NCI-H2227 (cell line): ENCODE data around the gene PLSCR3.

Experiments
- DNase-seq: peaks from one replicate; lab custom pipeline; 2025; ENCODE audit not compliant: unreplicated experiment; lab: John Stamatoyannopoulos, UW

The PLSCR3 gene

DNA sequence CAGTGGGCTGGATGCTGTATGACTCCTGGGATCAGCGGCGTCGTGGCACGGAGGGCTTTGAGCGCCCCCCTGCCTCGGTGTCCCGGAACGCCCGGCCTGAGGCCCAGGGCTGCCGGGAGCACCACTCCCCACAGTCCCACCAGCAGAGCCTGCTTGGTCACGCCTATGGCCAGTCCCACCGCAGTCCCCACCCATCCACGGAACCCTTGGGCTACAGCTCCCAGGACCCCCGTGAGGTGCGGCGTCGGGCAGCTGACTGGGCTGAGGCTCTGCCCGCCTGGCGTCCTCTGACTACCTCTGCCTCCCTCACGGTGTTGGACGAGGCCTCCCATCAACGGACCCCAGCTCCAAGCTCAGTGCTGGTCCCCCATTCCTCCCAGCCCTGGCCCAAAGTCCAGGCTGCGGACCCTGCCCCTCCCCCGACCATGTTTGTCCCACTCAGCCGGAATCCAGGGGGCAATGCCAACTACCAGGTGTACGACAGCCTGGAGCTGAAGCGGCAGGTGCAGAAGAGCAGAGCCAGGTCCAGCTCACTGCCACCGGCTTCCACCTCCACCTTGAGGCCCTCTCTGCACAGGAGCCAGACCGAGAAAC lies 32.7 kb upstream of the PLSCR3 start:
- no peak for DNase-seq

DNA sequence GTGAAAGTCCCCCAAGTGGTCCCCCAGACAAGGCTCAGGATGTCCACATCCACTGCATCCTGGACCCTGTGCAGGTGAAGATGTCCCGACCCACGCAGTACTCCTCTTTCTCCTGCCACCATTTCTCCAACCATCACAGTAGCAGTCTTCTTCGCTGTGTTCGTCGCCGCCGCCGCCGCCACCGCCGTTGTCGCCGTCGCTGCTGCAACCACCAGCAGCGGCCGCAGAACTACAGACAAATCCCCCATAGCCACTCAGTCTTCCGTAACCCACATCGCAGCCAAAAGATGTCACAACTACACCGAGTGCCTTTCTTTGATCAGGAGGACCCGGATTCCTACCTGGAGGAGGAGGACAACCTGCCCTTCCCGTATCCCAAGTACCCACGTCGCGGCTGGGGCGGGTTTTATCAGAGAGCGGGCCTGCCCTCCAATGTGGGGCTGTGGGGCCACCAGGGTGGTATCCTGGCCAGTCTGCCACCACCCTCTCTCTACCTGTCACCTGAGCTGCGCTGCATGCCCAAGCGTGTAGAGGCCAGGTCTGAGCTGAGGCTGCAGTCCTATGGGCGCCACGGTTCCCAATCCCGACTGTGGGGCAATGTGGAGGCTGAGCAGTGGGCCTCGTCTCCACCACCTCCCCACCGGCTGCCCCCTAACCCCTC lies 32.0 kb upstream of the PLSCR3 start:
- no peak for DNase-seq

DNA sequence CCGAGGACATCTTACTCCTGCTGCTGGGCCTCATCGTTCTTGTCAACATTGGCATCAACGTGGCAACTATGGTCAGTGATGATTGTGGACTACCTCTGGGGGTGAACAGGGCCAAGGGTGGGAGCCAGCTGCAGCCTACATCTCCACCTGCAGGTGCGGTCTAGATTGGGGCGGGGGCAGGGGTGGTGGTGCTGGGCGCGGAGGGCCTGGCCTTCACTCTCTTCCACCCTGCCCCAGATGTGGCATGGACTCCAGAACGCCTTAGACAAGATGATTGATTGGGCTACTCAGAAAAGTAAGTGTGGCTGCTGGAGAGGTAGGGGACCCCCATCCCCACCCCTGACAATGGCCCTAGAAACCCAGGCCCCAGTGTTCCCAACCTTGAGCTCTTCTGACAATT lies 31.4 kb upstream of the PLSCR3 start:
- DNase-seq, result no peak

DNA sequence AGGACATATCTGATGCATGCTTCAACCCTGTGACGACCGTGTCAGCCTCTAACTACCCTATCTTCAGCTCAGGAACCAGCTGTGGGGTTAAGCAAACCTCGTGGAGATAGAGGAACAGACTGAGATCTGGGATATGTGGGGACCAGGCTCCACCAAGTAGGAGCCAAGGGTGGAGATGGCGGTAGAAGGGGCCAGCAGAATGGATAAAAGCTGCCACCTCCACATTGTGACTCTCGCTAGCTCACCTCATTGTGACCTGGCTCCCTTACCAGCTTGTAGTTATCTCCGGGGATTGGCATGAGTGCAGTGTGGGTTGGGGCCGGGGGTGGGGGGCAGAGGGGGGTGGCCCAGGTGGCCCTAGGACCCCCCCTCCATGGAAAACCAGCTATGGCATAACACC lies 31.0 kb upstream of the PLSCR3 start, which contains the start of gene SPEM2:
Gene SPEM2, plus strand, starts transcription at position 301 of the 400 bp plus-strand sequence. Its CDS starts 73 bp downstream, at position 374.
- DNase-seq, result no peak

DNA sequence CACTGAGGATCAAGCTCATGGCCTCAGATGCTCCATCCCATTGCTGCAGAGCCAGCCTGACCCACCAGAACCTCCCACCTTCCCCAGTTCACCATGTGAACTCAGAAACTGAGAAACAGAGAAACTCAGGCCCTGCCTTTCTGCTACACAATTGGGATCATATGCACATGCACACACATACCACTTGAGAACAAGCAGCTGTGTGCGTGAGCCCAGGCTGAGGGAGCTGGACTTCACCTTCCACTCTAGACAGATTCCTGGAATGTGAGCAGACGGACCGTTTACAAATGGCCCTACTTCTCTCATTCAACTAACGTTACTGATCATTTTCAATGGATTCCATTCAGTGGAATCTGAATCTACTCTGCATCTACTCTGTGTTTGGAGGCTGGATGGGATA lies 29.4 kb upstream of the PLSCR3 start:
- DNase-seq, result no peak

DNA sequence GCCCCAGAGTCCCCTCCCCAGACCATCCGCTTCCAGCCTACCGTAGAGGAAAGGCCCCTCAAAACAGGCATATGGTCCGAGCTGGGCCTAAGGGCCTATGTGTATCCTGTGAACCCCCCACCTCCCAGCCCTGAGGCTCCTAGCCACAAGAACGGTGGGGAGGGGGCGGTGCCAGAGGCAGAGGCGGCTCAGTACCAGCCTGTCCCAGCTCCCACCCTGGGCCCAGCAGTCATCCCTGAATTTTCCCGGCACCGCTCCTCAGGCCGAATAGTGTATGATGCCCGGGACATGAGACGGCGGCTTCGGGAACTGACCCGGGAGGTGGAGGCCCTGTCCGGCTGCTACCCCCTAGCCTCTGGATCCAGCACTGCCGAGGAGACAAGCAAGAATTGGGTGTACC lies 26.9 kb upstream of the PLSCR3 start:
- no peak for DNase-seq

DNA sequence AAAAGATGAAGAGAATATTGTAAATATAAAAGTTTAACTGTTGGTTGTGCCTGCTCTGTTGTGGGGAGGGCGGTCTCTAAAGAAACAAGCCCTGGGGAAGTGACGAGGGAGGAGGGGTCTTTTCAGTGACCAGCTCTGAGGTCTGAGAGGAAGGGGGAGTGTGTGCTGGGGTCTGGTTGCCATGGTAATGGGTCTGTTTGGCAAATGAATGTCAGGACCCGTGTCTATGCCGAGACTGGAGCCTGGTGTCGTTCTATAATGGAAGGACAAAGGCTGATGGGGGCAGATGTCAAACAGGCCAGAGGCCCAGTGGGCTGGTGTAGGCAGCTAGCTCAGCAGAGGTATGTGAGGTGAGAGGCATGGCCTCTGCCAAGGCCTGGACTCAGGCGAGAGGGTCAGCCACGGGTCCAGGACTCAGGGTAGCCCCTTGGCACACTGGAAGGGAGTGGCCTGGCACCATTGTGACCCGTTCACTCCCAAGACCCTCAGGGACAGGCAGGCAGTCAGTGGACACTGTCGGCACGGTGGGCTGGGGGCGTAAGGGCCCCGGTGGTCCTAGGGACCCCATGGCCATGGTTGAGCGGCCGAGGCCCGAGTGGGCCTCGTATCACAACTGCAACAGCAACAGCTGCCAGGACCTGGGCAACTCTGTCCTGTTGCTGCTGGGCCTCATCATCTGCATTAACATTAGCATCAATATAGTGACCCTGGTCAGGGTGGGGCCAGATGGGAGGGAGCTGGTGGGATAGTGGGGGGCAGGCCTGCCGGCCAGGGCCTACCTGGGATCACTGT lies 25.7 kb upstream of the PLSCR3 start, which contains the start of gene SPEM1:
Gene SPEM1, plus strand, starts transcription at position 506 of the 792 bp plus-strand sequence. Its CDS starts 61 bp downstream, at position 567.
- DNase-seq, result no peak

DNA sequence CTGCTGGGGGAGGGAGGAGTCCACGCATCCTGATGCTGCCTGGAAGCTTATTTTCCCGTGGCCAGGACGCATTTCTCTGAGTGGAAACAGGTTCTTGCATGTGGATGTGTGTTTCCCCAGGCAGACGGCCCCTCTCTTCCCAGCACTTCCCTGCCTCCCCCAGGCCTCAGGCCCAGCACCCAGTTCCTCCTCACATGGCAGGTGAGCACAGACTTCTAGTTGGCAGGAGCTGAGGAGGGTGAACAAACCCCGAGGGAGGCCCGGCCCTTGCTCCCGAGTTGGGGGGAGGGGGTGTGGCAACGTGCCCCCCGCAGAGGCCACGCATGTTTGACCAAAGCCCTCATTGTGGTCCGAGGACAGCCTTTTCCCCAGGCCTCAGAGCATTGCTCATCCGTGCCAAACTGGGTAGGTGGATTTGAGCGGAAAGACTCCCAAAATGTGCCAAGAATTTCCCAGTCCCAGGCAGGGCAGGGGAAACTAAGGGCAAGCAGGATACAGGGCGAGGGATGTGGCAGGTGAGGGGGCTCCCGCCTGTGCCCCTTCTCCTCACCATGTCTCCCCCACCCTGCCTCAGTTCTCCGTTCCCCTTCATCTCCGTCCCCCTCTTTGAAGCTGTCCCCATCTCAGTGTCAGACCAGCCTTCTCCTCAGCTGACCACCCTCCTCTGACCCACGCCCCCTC lies 24.3 kb upstream of the PLSCR3 start:
- DNase-seq, result no peak

DNA sequence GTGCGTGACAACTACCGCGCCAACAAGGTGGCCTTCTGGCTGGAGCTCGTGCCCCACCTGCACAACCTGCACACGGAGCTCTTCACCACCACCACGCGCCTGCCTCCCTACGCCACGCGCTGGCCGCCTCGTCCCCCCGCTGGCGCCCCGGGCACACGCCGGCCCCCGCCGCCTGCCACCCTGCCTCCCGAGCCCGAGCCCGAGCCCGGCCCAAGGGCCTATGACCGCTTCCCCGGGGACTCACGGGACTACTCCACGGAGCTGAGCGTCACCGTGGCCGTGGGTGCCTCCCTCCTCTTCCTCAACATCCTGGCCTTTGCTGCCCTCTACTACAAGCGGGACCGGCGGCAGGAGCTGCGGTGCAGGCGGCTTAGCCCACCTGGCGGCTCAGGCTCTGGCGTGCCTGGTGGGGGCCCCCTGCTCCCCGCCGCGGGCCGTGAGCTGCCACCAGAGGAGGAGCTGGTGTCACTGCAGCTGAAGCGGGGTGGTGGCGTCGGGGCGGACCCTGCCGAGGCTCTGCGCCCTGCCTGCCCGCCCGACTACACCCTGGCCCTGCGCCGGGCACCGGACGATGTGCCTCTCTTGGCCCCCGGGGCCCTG lies 22.8 kb upstream of the PLSCR3 start:
- DNase-seq, result no peak

DNA sequence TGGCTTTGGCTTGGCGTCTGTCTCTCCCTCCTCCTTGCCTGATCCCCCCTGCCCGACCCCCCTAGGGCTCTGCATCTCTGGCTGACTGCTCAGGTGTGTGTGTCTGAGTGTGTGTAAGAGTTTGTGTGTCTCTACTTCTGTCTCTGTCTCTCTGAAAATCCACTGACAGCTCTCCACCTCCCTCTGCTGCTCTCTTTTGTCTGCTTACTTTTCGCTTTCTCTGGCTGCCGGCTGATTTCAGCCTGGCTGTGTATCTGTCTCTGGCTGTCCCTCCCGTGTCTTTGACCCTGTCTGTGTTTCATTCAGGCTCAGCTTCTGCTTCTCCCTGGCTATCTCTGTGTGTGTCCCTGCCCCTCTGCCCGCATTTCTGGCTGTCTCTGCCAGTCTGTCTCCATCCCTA lies 22.0 kb upstream of the PLSCR3 start:
- DNase-seq, result no peak

DNA sequence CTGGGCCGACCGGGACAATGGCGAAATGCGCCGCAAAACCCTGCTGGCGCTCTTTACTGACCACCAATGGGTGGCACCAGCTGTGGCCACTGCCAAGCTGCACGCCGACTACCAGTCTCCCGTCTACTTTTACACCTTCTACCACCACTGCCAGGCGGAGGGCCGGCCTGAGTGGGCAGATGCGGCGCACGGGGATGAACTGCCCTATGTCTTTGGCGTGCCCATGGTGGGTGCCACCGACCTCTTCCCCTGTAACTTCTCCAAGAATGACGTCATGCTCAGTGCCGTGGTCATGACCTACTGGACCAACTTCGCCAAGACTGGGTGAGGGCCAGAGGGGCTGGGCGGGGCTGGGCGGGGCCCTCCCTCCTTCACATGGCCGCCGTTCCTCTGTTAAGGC lies 21.5 kb upstream of the PLSCR3 start:
- DNase-seq, result no peak

DNA sequence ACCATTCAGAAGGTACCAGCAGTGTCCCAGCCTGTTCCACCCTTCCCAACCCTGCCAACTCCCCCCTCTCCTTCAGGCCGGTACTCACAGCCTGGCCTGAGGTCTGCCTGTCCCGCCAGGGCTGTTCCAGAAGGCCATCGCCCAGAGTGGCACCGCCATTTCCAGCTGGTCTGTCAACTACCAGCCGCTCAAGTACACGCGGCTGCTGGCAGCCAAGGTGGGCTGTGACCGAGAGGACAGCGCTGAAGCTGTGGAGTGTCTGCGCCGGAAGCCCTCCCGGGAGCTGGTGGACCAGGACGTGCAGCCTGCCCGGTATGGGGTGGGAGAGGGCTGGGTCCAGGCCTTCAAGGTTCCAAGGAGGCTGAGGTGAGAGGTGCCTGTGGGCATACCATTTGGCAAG lies 20.5 kb upstream of the PLSCR3 start:
- DNase-seq, result no peak

DNA sequence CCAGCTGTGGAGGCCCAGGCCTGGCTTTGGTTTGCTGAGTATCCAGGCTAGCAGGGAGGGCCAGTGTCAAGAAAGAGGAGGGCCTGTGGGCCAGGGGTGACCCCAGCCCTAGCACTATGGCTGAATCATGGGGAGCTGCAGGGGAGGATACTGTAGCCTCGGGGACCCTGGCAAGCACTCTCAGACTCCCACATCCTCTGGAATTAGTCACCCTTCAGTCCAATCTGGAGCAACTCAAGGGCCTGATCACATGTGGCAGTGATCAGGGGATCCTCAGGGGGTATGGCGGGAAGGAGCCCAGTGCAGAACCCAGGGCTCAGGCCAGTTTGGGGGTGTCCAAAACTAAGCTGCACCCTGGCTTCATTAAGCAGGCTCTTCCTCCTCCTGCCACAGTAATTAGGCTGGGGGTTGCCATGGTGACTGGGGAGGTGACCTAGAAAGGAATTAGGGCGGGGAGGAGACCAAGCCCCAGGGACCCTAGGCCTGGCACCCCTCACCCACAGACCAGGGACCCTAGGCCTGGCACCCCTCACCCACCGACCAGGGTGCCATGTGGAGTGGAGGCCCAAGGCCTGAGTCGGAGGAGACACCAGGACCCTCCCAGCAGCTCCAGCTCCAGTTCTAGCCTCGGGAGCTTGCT lies 19.1 kb upstream of the PLSCR3 start:
- no peak for DNase-seq

DNA sequence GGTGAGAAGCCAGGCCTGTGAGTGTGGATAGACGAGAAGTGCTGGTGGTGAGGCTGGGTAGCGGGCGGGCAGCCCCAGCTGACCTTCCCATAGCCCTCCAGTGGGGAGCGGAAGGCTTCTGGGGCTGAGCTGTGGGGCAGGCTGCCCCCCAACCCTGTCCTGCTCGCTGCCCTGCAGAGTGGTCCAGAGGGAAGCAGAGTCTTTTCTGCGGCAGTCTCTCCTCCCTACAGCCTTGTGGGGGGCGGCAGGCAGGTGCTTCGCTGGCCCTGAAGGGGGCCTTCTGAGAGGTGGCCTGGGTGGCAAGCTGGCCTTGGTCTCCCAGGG lies 17.1 kb upstream of the PLSCR3 start:
- no peak for DNase-seq

DNA sequence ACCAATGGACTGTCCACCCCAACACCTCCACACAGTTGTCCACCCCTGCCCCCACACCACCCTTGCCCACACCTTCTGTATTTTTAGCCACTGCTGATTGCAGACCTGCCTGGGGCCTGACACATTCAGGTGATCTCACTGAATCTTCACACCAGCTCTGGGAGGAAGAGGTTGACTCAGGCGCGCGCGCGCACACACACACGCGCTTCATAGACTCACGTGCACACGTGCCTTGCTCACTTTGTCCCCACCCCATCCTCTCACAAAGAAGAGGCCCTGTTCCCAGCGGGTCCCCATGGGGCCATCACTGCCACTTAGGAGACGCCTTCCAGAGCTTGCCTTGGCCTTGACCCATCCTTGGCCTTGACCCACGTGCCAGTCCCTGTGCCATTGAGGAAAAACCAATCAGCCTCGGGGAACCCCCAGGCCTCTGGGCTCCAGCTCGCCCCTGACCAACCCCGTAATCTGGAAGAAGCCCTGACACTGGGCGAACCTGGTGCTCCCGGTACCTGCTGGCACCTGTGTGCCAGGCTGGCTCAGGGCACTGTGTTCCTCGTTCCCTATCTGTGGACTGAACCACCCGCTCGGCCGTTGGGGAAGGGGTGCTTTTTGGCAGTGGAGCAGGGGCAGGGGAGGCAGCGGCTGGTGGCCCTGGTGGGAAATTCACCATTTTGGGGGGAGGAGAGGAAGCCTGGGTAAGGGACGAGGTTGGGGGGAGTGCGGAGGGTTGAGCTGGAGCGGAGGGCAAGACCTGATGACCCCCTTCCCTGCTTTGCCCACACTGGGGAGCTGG lies 16.5 kb upstream of the PLSCR3 start:
- DNase-seq, result no peak

DNA sequence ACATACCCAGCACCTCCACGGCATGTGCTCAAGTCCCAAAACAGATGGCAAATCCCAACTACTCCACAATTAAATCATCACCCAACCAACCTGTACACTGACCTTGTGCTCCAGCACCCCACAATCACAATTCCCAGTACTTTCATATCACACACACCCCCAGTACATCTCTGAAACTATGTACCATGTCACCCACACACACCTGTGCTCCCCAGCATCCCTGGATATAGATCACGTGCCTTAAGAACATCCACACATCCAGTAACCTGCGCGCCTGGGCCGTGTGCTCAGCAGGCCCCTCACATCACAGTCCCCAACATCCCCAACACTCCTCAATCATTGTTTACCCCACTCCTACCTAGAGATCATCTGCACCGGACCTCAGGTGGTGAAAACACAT lies 15.4 kb upstream of the PLSCR3 start:
- no peak for DNase-seq

DNA sequence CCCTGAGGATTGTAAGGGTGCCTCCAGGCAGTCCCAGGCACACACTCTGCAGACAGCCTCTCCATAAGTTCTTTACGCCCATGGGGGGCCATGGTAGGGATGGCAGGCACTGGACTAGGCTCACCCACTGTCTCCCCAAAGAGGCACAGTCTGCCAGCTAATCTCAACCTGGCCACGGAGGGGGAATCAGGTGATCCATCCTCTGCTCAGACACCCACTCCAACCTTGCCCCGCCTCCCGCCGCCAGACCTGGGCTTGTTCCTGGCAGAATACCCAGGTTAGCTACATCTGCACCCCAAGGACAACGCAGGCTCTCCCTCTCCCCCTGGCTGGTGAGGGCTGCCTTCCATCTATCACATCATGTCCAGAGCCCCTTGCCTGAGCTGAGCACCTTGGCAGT lies 14.5 kb upstream of the PLSCR3 start:
- DNase-seq, result no peak

DNA sequence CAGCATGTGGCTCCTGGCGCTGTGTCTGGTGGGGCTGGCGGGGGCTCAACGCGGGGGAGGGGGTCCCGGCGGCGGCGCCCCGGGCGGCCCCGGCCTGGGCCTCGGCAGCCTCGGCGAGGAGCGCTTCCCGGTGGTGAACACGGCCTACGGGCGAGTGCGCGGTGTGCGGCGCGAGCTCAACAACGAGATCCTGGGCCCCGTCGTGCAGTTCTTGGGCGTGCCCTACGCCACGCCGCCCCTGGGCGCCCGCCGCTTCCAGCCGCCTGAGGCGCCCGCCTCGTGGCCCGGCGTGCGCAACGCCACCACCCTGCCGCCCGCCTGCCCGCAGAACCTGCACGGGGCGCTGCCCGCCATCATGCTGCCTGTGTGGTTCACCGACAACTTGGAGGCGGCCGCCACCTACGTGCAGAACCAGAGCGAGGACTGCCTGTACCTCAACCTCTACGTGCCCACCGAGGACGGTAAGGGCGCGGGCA lies 14.0 kb upstream of the PLSCR3 start:
- DNase-seq, result no peak

DNA sequence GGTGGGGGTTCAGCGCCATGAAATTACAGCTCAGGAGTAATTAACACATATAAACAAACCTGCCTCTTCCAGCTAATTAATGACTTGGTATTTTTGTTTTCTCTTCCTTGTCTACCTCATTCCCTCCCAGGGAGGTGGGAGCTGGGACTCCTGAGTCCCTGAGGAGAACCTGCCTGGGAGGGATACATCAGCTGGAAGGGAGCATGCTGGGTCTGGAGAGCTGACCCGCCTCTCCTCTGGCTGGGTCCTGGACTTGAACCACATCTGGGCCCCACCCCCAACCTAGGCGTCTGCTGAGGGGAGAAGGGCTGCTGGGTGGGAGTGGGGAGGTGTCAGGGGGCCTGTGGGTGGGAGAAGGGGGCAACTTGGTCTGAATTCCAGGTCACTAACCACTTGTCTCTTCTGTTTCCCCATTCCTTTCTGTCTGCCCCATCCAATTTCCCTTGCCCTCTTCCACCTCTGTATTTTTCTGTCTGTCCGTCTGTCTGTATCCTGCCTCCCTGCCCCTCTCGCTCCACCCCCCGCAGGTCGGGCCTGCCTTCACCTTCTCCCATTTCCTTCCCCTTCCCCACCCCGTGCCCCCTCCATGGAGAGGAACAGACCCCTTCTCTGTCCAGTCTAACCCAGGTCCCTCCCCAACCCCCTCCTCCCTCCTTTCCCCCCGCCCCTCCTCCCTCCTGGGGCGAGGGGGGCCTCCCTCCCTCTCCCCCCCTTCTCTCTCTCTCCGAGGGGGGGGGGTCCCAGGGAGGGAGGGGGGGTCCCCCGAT lies 13.3 kb upstream of the PLSCR3 start, which contains the start of gene NLGN2:
Gene NLGN2, plus strand, starts transcription at position 361 of the 767 bp plus-strand sequence. CDS start 411 bp downstream, outside the sequence.
- DNase-seq, result no peak
